ENCODE measurements around the gene ADCY10. TPM values are rescaled to one million over a fixed set of nuclear protein-coding genes. Genes with fewer than 3 reads are reported as not detected.

The ADCY10 gene
- total RNA-seq, 3 donors from 2014 or later (not counting 1 experiment from before 2014, with no cell fraction given): 0.42 to 1.00 TPM; not detected in 1

GRCh38 chr1:167774710-167775109, 139.2 kb downstream of the ADCY10 start:
- Histone ChIP-seq H3K9me3 (ENCODE audit: control insufficient read depth, insufficient read depth, low read length) (no peaks in the 10 kb centered on the region), H3K36me3 (ENCODE audit: control insufficient read depth, insufficient read depth, low read length) (no peaks in the 10 kb centered on the region), H3K4me1 (ENCODE audit: control insufficient read depth, insufficient read depth, low read length) (no peaks in the 10 kb centered on the region), H3K27ac (ENCODE audit: low read length) (no peak overlapping the region), H3K4me3 (ENCODE audit: low read length) (no peak overlapping the region), H3K27me3 (ENCODE audit: control insufficient read depth, insufficient read depth, low read length) (no peaks in the 10 kb centered on the region)
- no peak for TF ChIP-seq CTCF (IDR thresholded peaks at IDR 0.05)
- Mint-ChIP-seq H3K27me3 (ENCODE audit: low read depth in 2 of 2) (peaks cover 1 to 4% of the 10 kb centered on the region in 2 donors), H3K36me3 (no peaks in the 10 kb centered on the region), H3K9me3 (no peaks in the 10 kb centered on the region), H3K4me1 (no peaks in the 10 kb centered on the region), H3K27ac (no peak overlapping the region), H3K4me3 (no peak overlapping the region)
- ATAC-seq (no peak), DNase-seq (no peak)
- intact Hi-C loops (cut with micrococcal nuclease): no loop called here

- intact Hi-C loops (cut with micrococcal nuclease): no loop called here
- TF ChIP-seq CTCF (IDR thresholded peaks at IDR 0.05): no peak
- H3K27me3 Mint-ChIP-seq (ENCODE audit: low read depth in 2 of 2): no peaks in the 10 kb centered on the region
- H3K9me3 Mint-ChIP-seq: no peaks in the 10 kb centered on the region
- H3K9me3 ChIP-seq (ENCODE audit: control insufficient read depth, insufficient read depth, low read length): no peaks in the 10 kb centered on the region
- no peaks in the 10 kb centered on the region for H3K4me1 ChIP-seq (ENCODE audit: control insufficient read depth, insufficient read depth, low read length)
- DNase-seq: no peak
- no peaks in the 10 kb centered on the region for H3K4me1 Mint-ChIP-seq
- H3K36me3 Mint-ChIP-seq: no peaks in the 10 kb centered on the region
- H3K27ac Mint-ChIP-seq: no peak overlapping the region
- H3K4me3 Mint-ChIP-seq: no peak overlapping the region
- no peaks in the 10 kb centered on the region for H3K27me3 ChIP-seq (ENCODE audit: control insufficient read depth, insufficient read depth, low read length)
- H3K27ac ChIP-seq (ENCODE audit: low read length): no peak overlapping the region
- H3K4me3 ChIP-seq (ENCODE audit: low read length): no peak overlapping the region
- no CpG with 5 or more reads among the region's 2 CpGs for WGBS (ENCODE audit: insufficient coverage)
- H3K36me3 ChIP-seq (ENCODE audit: control insufficient read depth, insufficient read depth, low read length): no peaks in the 10 kb centered on the region
- ATAC-seq: no peak
Observed at GRCh38 chr1:167773516-167773915, 140.4 kb downstream of the ADCY10 start.

- no peaks in the 10 kb centered on the region for H3K4me1 Mint-ChIP-seq
- no peaks in the 10 kb centered on the region for H3K27me3 Mint-ChIP-seq (ENCODE audit: low read depth in 2 of 2)
- no peak overlapping the region for H3K27ac Mint-ChIP-seq
- no peaks in the 10 kb centered on the region for H3K36me3 ChIP-seq (ENCODE audit: control insufficient read depth, insufficient read depth, low read length)
- H3K36me3 Mint-ChIP-seq: no peaks in the 10 kb centered on the region
- H3K27me3 ChIP-seq (ENCODE audit: control insufficient read depth, insufficient read depth, low read length): no peaks in the 10 kb centered on the region
- ATAC-seq (no peak), DNase-seq (no peak)
- no peak overlapping the region for H3K4me3 Mint-ChIP-seq
- no peak overlapping the region for H3K27ac ChIP-seq (ENCODE audit: low read length)
- H3K9me3 ChIP-seq (ENCODE audit: control insufficient read depth, insufficient read depth, low read length): no peaks in the 10 kb centered on the region
- no peaks in the 10 kb centered on the region for H3K4me1 ChIP-seq (ENCODE audit: control insufficient read depth, insufficient read depth, low read length)
- TF ChIP-seq CTCF (IDR thresholded peaks at IDR 0.05): no peak
- no peak overlapping the region for H3K4me3 ChIP-seq (ENCODE audit: low read length)
- intact Hi-C loops (cut with micrococcal nuclease): no loop called here
- H3K9me3 Mint-ChIP-seq: no peaks in the 10 kb centered on the region
- 92% methylated on average over 4 of the region's 4 CpGs for WGBS (ENCODE audit: insufficient coverage)
Observed at GRCh38 chr1:167772436-167772835, 141.5 kb downstream of the ADCY10 start.

GRCh38 chr1:167770127-167770526, 143.8 kb downstream of the ADCY10 start:
- DNase-seq (no peak), ATAC-seq (no peak)
- H3K4me1 Mint-ChIP-seq: no peaks in the 10 kb centered on the region
- H3K4me1 ChIP-seq (ENCODE audit: control insufficient read depth, insufficient read depth, low read length): no peaks in the 10 kb centered on the region
- no peaks in the 10 kb centered on the region for H3K27me3 Mint-ChIP-seq (ENCODE audit: low read depth in 2 of 2)
- H3K27ac Mint-ChIP-seq: no peak overlapping the region
- no peak for TF ChIP-seq CTCF (IDR thresholded peaks at IDR 0.05)
- H3K27ac ChIP-seq (ENCODE audit: low read length): no peak overlapping the region
- no peaks in the 10 kb centered on the region for H3K36me3 ChIP-seq (ENCODE audit: control insufficient read depth, insufficient read depth, low read length)
- H3K27me3 ChIP-seq (ENCODE audit: control insufficient read depth, insufficient read depth, low read length): no peaks in the 10 kb centered on the region
- no CpG with 5 or more reads among the region's 3 CpGs for WGBS (ENCODE audit: insufficient coverage)
- no peak overlapping the region for H3K4me3 Mint-ChIP-seq
- no peaks in the 10 kb centered on the region for H3K9me3 Mint-ChIP-seq
- intact Hi-C loops (cut with micrococcal nuclease): no loop called here
- H3K4me3 ChIP-seq (ENCODE audit: low read length): no peak overlapping the region
- no peaks in the 10 kb centered on the region for H3K36me3 Mint-ChIP-seq
- no peaks in the 10 kb centered on the region for H3K9me3 ChIP-seq (ENCODE audit: control insufficient read depth, insufficient read depth, low read length)

Measured in natural killer cell (primary cell).